HG02610 (cell line): ENCODE measurements around the gene SRMS.
"Not testable (repeated sequence)": the region's sequence is repeated elsewhere in the genome, so short reads cannot be mapped to it uniquely, and the experiment has no call there.

ENCODE experiments used
- ATAC-seq: cut with Tn5 transposase; IDR thresholded peaks from one replicate; pipeline ENCODE4 v1.9.1; 2021; ENCODE audit warnings: mild to moderate bottlenecking, moderate library complexity; ENCODE audit not compliant: unreplicated experiment

The SRMS gene

GRCh38 chr20:63566395-63567135, 19.0 kb upstream of the SRMS start:
- ATAC-seq = no peak

- ATAC-seq = no peak
Measured at GRCh38 chr20:63565699-63566335, 18.3 kb upstream of the SRMS start.

- ATAC-seq = no peak
Measured at GRCh38 chr20:63565021-63565698, 17.6 kb upstream of the SRMS start.

GRCh38 chr20:63564036-63564810, 16.7 kb upstream of the SRMS start:
- ATAC-seq = no peak

- no peak for ATAC-seq
Measured at GRCh38 chr20:63563225-63563935, 15.8 kb upstream of the SRMS start.

GRCh38 chr20:63562461-63563224, 15.1 kb upstream of the SRMS start:
- no peak for ATAC-seq

GRCh38 chr20:63561624-63562396, 14.3 kb upstream of the SRMS start:
- ATAC-seq = no peak

- ATAC-seq = no peak
Measured at GRCh38 chr20:63560856-63561609, 13.5 kb upstream of the SRMS start.

GRCh38 chr20:63560333-63560805, 12.8 kb upstream of the SRMS start:
- ATAC-seq = no peak

GRCh38 chr20:63559485-63560332, 12.2 kb upstream of the SRMS start:
- ATAC-seq = not testable (repeated sequence)

- ATAC-seq = no peak
Measured at GRCh38 chr20:63558804-63559484, 11.4 kb upstream of the SRMS start.

GRCh38 chr20:63557481-63557891, 9.9 kb upstream of the SRMS start:
- no peak for ATAC-seq

GRCh38 chr20:63556873-63557478, 9.4 kb upstream of the SRMS start:
- ATAC-seq = no peak

- ATAC-seq = no peak
Measured at GRCh38 chr20:63555661-63556381, 8.3 kb upstream of the SRMS start.

- ATAC-seq = no peak
Measured at GRCh38 chr20:63554361-63555278, 7.1 kb upstream of the SRMS start.
